ENCODE data around the gene CCNB1IP1.

DNA sequence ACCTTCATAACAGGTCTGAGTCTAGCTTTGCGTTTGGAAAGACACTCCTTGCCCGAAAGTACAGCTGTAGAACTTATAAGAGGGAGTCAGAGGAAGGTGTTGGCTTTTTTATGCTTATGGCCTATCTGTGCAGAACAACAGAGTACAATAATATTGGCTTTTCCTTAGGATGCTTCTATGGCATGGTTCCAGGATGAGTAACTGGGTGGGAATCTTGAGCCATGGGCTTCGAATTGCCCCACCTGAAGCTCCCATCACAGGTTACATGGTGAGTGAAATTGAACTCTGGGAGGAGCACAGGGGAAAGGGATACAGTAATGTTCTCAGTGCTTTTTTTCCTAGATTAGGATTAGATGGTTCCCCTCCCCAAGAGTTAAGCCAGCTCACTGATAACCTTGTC, 23.3 kb upstream of the CCNB1IP1 start:
- TF ChIP-seq CTCF (IDR thresholded peaks at IDR 0.05) (no peak), POLR2A (IDR thresholded peaks at IDR 0.05) (no peak)
